Activated B cell treated with CpG ODN at 0.5 μM for 24 hours (primary cell): Measurements from ENCODE around the gene C16orf54. TPM values are rescaled to one million over a fixed set of nuclear protein-coding genes. Genes with fewer than 3 reads are reported as not detected.
"Not testable (repeated sequence)": the region's sequence is repeated elsewhere in the genome, so short reads cannot be mapped to it uniquely, and the experiment has no call there.

Experiments used
- ATAC-seq: fragments of 200-7000 bp; cut with Tn5 transposase; one replicate; pipeline ENCODE4 v1.10.0; 2021; ENCODE audit warnings: low read depth, mild to moderate bottlenecking, moderate library complexity
- CTCF ChIA-PET: fragments of 350-600 bp; sonication (Branson Sonifier 250); formaldehyde crosslinking; loops from one replicate; lab custom pipeline; 2021; ENCODE audit warnings: antibody characterized with exemption; lab: Charles Lee
- POLR2A ChIA-PET: fragments of 350-600 bp; sonication (Branson Sonifier 250); formaldehyde crosslinking; loops from one replicate; lab custom pipeline; 2021; ENCODE audit warnings: antibody characterized with exemption; lab: Charles Lee
- DNase-seq: peaks from one replicate; pipeline ENCODE4 v3.0.0; 2022
- H3K27ac Mint-ChIP-seq: one replicate; pipeline ENCODE4 v1.8.0; 2020; ENCODE audit warnings: mixed read lengths
- H3K27me3 Mint-ChIP-seq: one replicate; pipeline ENCODE4 v1.8.0; 2021; ENCODE audit warnings: mixed read lengths
- H3K36me3 Mint-ChIP-seq: one replicate; pipeline ENCODE4 v1.8.0; 2021; ENCODE audit warnings: low read depth, mixed read lengths
- H3K4me1 Mint-ChIP-seq: one replicate; pipeline ENCODE4 v1.8.0; 2021; ENCODE audit warnings: mixed read lengths
- H3K4me3 Mint-ChIP-seq: one replicate; pipeline ENCODE4 v1.8.0; 2020; ENCODE audit warnings: mild to moderate bottlenecking, mixed read lengths
- H3K9me3 Mint-ChIP-seq: one replicate; pipeline ENCODE4 v1.8.0; 2020; ENCODE audit warnings: mixed read lengths
- intact Hi-C: fragments of 100-400 bp; cut with micrococcal nuclease; formaldehyde crosslinking; loops from one replicate; pipeline ENCODE4 v1.15.1; 2024
- total RNA-seq: library from RNA; stranded (reverse); gene quantifications from 2 replicates; pipeline ENCODE4 v1.2.3, GENCODE V29; 2022
- TF ChIP-seq, protein P1 (sequence below): fragments of 200-600 bp; IDR thresholded peaks from one replicate; pipeline ENCODE4 v1.8.0; 2022; ENCODE audit warnings: antibody characterized with exemption, mild to moderate bottlenecking

Gene C16orf54
- total RNA-seq, 1 donor from 2014 or later: 22.5 TPM

DNA sequence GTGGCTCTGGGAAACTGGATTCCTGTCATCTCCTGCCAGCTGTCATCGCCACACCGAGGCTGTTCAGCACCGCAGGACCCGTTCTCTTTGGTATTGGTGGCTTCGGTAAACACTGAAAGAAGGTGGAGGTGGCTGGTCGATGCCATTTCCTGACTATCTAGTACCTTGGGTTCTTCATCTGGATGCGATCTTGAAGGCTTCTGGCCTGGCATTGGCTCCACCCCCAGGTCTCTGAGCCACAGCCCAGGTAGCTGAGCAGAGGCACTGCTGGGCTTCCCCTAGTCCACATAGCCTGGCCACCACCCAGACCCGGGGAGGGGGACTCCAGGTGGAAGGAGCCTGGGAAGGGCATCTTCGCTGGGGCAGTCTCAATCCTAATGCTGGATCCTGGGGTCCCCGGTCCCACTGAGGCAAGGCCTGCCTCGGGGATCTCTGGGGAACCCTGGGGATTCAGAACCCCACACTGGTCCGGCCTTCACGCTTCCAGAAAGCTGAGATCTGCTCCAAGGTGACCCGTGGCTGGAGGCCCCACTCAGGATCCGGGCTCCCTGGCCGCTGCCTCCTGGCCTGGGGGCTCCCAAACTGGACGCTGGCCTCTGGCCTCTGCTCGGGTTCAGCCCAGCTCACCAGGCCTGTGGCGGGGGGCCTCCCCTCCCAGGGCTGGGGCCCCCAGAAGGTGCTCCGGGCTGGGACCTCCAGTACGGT, 1.8 kb downstream of the C16orf54 start:
- H3K27ac Mint-ChIP-seq: peak overlapping the region; percentile 70
- no peaks in the 10 kb centered on the region for H3K27me3 Mint-ChIP-seq
- intact Hi-C loops: loop anchor here (2.0 kb wide), 1 partner anchor 43 kb away; no protein-coding TSS in a partner anchor
- POLR2A ChIA-PET: interaction anchor here (0.6 to 1.2 kb wide), 6 partner anchors 12 to 101 kb away, joined by 3 to 11 read pairs (median 5); no protein-coding TSS in a partner anchor
- DNase-seq (no peak), ATAC-seq (no peak)
- peaks cover 81% of the 10 kb centered on the region for H3K4me1 Mint-ChIP-seq
- no peaks in the 10 kb centered on the region for H3K9me3 Mint-ChIP-seq
- CTCF ChIA-PET: no interaction called here
- H3K4me3 Mint-ChIP-seq: peak overlapping the region; percentile 50
- TF ChIP-seq, protein P1, sequence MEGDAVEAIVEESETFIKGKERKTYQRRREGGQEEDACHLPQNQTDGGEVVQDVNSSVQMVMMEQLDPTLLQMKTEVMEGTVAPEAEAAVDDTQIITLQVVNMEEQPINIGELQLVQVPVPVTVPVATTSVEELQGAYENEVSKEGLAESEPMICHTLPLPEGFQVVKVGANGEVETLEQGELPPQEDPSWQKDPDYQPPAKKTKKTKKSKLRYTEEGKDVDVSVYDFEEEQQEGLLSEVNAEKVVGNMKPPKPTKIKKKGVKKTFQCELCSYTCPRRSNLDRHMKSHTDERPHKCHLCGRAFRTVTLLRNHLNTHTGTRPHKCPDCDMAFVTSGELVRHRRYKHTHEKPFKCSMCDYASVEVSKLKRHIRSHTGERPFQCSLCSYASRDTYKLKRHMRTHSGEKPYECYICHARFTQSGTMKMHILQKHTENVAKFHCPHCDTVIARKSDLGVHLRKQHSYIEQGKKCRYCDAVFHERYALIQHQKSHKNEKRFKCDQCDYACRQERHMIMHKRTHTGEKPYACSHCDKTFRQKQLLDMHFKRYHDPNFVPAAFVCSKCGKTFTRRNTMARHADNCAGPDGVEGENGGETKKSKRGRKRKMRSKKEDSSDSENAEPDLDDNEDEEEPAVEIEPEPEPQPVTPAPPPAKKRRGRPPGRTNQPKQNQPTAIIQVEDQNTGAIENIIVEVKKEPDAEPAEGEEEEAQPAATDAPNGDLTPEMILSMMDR: no peak
- H3K36me3 Mint-ChIP-seq: peaks cover 47% of the 10 kb centered on the region

DNA sequence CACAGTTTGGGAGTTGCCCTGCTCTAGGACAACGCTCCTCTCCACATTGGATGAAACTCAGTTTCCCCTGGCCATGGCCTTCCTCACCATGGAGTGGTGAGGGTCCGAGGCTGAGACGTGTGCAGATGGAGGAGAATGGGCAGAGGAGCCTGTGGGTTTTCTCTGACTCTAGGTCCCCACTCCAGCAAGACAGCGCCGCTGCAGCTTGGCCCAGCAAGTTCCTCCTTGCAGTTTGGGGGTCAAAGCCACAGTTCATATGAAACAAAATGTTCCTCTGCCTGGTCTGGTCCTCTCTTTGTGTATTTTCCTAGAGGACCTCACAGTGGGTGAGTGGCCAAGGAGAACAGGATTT, 2.3 kb downstream of the C16orf54 start:
- CTCF ChIA-PET: no interaction called here
- POLR2A ChIA-PET: interaction anchor here (0.6 to 1.2 kb wide), 5 partner anchors 11 to 61 kb away, joined by 3 to 6 read pairs (median 5); no protein-coding TSS in a partner anchor
- no peak for ATAC-seq
- H3K36me3 Mint-ChIP-seq: peaks cover 44% of the 10 kb centered on the region
- peak overlapping the region; percentile 70 for H3K27ac Mint-ChIP-seq
- intact Hi-C loops: no loop called here
- TF ChIP-seq, protein P1: no peak
- H3K4me1 Mint-ChIP-seq: peaks cover 85% of the 10 kb centered on the region
- DNase-seq: no peak
- H3K9me3 Mint-ChIP-seq: no peaks in the 10 kb centered on the region
- peak overlapping the region; percentile 50 for H3K4me3 Mint-ChIP-seq
- H3K27me3 Mint-ChIP-seq: no peaks in the 10 kb centered on the region

DNA sequence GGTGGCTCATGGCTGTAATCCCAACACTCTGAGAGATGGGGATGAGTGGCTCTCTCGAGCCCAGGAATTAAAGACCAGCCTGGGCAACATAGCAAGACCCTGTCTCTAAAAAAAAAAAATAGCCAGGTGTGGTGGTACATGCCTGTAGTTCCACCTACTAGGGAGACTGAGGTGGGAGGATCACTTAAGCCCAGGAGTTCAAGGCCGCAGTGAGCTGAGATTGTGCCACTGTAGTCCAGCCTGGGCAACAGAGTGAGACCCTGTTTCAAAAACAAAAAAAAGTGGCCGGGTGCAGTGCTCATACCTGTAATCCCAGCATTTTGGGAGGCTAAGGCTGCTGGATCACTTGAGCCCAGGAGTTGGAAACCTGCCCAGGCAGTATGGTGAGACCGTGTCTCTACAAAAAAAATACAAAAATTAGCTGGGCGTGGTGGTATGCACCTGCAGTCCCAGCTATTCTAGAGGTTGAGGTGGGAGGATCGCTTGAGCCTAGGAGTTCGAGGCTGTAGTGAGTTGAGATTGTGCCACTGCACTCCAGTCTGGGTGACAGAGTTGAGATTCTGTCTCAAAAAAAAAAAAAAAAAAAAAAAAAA, 3.0 kb downstream of the C16orf54 start:
- Mint-ChIP-seq H3K4me1 (peaks cover 89% of the 10 kb centered on the region), H3K36me3 (peaks cover 44% of the 10 kb centered on the region), H3K4me3 (no peak overlapping the region), H3K27me3 (no peaks in the 10 kb centered on the region), H3K27ac (peak overlapping the region; percentile 70), H3K9me3 (no peaks in the 10 kb centered on the region)
- POLR2A ChIA-PET: interaction anchor here (0.6 to 1.0 kb wide), 3 partner anchors 11 to 47 kb away, joined by 3 to 5 read pairs (median 5); no protein-coding TSS in a partner anchor
- intact Hi-C loops: no loop called here
- CTCF ChIA-PET: no interaction called here
- TF ChIP-seq, protein P1: no peak
- DNase-seq (no peak), ATAC-seq (no peak)

DNA sequence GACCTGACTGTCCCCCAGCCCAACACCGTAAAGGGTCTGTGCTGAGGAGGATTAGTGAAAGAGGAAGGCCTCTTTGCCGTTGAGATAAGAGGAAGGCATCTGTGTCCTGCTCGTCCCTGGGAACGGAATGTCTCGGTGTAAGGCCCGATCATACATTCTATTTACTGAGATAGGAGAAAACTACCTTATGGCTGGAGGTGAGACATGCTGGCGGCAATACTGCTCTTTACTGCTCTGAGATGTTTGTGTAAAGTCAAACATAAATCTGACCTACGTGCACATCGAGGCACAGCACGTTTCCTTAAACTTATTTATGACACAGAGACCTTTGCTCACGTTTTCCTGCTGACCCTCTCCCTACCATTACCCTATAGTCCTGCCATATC, 5.2 kb downstream of the C16orf54 start:
- CTCF ChIA-PET, intact Hi-C loops, H3K4me3 Mint-ChIP-seq, H3K27me3 Mint-ChIP-seq, H3K9me3 Mint-ChIP-seq, POLR2A ChIA-PET, DNase-seq, ATAC-seq: not testable (repeated sequence)
- peaks cover 41% of the 10 kb centered on the region for H3K36me3 Mint-ChIP-seq
- peaks cover 86% of the 10 kb centered on the region for H3K4me1 Mint-ChIP-seq
- peak overlapping the region; percentile 60 for H3K27ac Mint-ChIP-seq

DNA sequence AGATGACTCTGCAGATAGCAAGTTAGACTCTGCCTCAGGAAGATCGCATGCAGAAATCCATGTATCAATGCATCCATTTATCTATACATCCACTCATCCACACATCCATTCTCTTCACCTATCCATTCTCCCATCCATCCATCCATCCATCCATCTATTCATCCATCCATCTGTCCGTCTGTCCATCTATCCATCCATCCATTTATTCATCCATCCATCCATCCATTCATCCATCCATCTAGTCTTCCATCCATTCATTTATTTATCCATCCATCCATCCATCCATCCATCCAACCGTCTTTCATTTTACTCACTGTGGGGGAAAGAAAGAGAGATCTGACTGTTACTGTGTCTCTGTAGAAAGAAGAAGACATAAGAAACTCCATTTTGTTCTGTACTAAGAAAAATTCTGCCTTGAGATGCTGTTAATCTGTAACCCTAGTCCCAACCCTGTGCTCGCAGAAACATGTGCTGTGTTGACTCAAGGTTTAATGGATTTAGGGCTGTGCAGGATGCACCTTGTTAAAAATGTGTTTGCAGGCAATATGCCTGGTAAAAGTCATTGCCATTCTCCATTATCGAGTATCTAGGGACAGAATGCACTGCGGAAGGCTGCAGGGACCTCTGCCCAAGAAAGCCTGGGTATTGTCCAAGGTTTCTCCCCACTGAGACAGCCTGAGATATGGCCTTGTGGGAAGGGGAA, 5.7 kb downstream of the C16orf54 start:
- H3K4me1 Mint-ChIP-seq: peaks cover 83% of the 10 kb centered on the region
- intact Hi-C loops, ATAC-seq, H3K4me3 Mint-ChIP-seq, DNase-seq, H3K9me3 Mint-ChIP-seq, H3K27me3 Mint-ChIP-seq: not testable (repeated sequence)
- H3K36me3 Mint-ChIP-seq: peaks cover 39% of the 10 kb centered on the region
- CTCF ChIA-PET: interaction anchor here (0.9 to 1.4 kb wide), 3 partner anchors 44 to 76 kb away, joined by 3 to 5 read pairs (median 4); partner anchors contain the start of gene PAGR1
- H3K27ac Mint-ChIP-seq: peak overlapping the region; percentile 60
- POLR2A ChIA-PET: interaction anchor here (1.5 to 1.8 kb wide), 2 partner anchors 10 to 67 kb away, joined by 6 to 10 read pairs; no protein-coding TSS in a partner anchor
